BLaER1 treated with 17β-estradiol and CSF1 and Interleukin-3, amounts not matched to agents 10 nM and 100 nM (cell line): Measurements from ENCODE around the gene WIPF2.
A peak's percentile ranks its signal among the peaks of the same experiment; 100 is the strongest.
"Not testable (repeated sequence)": the region's sequence is repeated elsewhere in the genome, so short reads cannot be mapped to it uniquely, and the experiment has no call there.

Experiments used
- H3K27ac ChIP-seq, 11 experiments: shearing (Covaris generic); formaldehyde crosslinking; 2 replicates each; pipeline ENCODE4 v1.8.1; 2022
- H3K27me3 ChIP-seq, 11 experiments: shearing (Covaris generic); formaldehyde crosslinking; 2 replicates each; pipeline ENCODE4 v1.8.1; 2022
- H3K36me3 ChIP-seq, 11 experiments: shearing (Covaris generic); formaldehyde crosslinking; 2 replicates each; pipeline ENCODE4 v1.8.1; 2022
- H3K4me1 ChIP-seq, 10 experiments: shearing (Covaris generic); formaldehyde crosslinking; 2 replicates each; pipeline ENCODE4 v1.8.1; 2022
- H3K4me2 ChIP-seq, 11 experiments: shearing (Covaris generic); formaldehyde crosslinking; 2 replicates each; pipeline ENCODE4 v1.8.1; 2022
- H3K4me3 ChIP-seq, 10 experiments: shearing (Covaris generic); formaldehyde crosslinking; 2 replicates each; pipeline ENCODE4 v1.8.1; 2022
- H3K9ac ChIP-seq, 11 experiments: shearing (Covaris generic); formaldehyde crosslinking; 2 replicates each; pipeline ENCODE4 v1.8.1; 2022
- H3K9me3 ChIP-seq, 11 experiments: shearing (Covaris generic); formaldehyde crosslinking; replicated peaks in 1 of 11; 2 replicates each; pipeline ENCODE4 v1.8.1; 2022
- H4K20me1 ChIP-seq, 11 experiments: shearing (Covaris generic); formaldehyde crosslinking; 2 replicates each; pipeline ENCODE4 v1.8.1; 2022
- Cebpa-rat ChIP-seq, 11 experiments: shearing (Covaris generic); IDR thresholded peaks; 2 replicates each; pipeline ENCODE4 v1.8.1; 2022

The WIPF2 gene

GRCh38 chr17:40203131-40203530 is 16.0 kb upstream of the WIPF2 start:
- H3K4me2 ChIP-seq: no peak overlapping the region
- H3K4me3 ChIP-seq: no peak overlapping the region
- no peaks in the 10 kb centered on the region for H3K27me3 ChIP-seq
- peaks cover 0 to 2% (median under 1%) of the 10 kb centered on the region in 11 experiments; a peak in 7 of 22 replicates for H3K9me3 ChIP-seq
- no peaks in the 10 kb centered on the region for H4K20me1 ChIP-seq
- no peaks in the 10 kb centered on the region for H3K36me3 ChIP-seq
- no peak overlapping the region for H3K27ac ChIP-seq
- H3K4me1 ChIP-seq: peaks cover 0 to 10% (median 0%) of the 10 kb centered on the region in 10 experiments; a peak in 3 of 20 replicates
- TF ChIP-seq Cebpa-rat (IDR thresholded peaks at IDR 0.05): no peak
- no peak overlapping the region; a peak in 1 of 22 replicates for H3K9ac ChIP-seq

GRCh38 chr17:40206193-40206592 is 12.9 kb upstream of the WIPF2 start:
- H3K27ac ChIP-seq, H3K27me3 ChIP-seq, H4K20me1 ChIP-seq, H3K36me3 ChIP-seq, H3K9ac ChIP-seq, H3K4me3 ChIP-seq, H3K9me3 ChIP-seq: not testable (repeated sequence)
- peak overlapping the region in 4 of 11 experiments; percentile 11 to 31 (median 23); a peak in 1 of 22 replicates for H3K4me2 ChIP-seq
- H3K4me1 ChIP-seq: peaks cover 0 to 10% (median 0%) of the 10 kb centered on the region in 10 experiments; a peak in 3 of 20 replicates

- H3K36me3 ChIP-seq: no peaks in the 10 kb centered on the region
- H3K9ac ChIP-seq: no peak overlapping the region
- no peak overlapping the region for H3K4me3 ChIP-seq
- H3K4me1 ChIP-seq: peaks cover 0 to 10% (median 0%) of the 10 kb centered on the region in 10 experiments; a peak in 3 of 20 replicates
- H3K27me3 ChIP-seq: no peaks in the 10 kb centered on the region
- no peak overlapping the region for H3K4me2 ChIP-seq
- H3K9me3 ChIP-seq: no peaks in the 10 kb centered on the region
- no peak overlapping the region for H3K27ac ChIP-seq
- no peak for TF ChIP-seq Cebpa-rat (IDR thresholded peaks at IDR 0.05)
- no peaks in the 10 kb centered on the region for H4K20me1 ChIP-seq
These were observed 9.6 kb upstream of the WIPF2 start for GRCh38 chr17:40209404-40210093.

GRCh38 chr17:40213914-40214313 is 5.2 kb upstream of the WIPF2 start:
- H3K36me3 ChIP-seq, H3K4me2 ChIP-seq, H3K27me3 ChIP-seq, H3K9ac ChIP-seq, H3K27ac ChIP-seq, H3K9me3 ChIP-seq, H4K20me1 ChIP-seq, H3K4me3 ChIP-seq: not testable (repeated sequence)
- H3K4me1 ChIP-seq: peaks cover 0 to 14% (median 2%) of the 10 kb centered on the region in 10 experiments; a peak in 7 of 20 replicates

GRCh38 chr17:40218006-40218739 is 931 bp upstream of the WIPF2 start:
- no peak for TF ChIP-seq Cebpa-rat (IDR thresholded peaks at IDR 0.05)
- no peaks in the 10 kb centered on the region for H3K27me3 ChIP-seq
- H3K9me3 ChIP-seq: no peaks in the 10 kb centered on the region
- peaks cover 9 to 27% (median 16%) of the 10 kb centered on the region in 10 experiments; a peak in 19 of 20 replicates for H3K4me1 ChIP-seq
- H3K36me3 ChIP-seq: peaks cover 0 to 1% (median under 1%) of the 10 kb centered on the region in 11 experiments; a peak in 4 of 22 replicates
- H3K4me3 ChIP-seq: peak overlapping the region in 9 of 10 experiments; percentile 67 to 78 (median 76); a peak in 12 of 20 replicates
- peaks cover 0 to 6% (median 0%) of the 10 kb centered on the region in 11 experiments; a peak in 3 of 22 replicates for H4K20me1 ChIP-seq
- peak overlapping the region; percentile 70 to 94 (median 76) for H3K27ac ChIP-seq
- peak overlapping the region; percentile 69 to 91 (median 80) for H3K4me2 ChIP-seq
- H3K9ac ChIP-seq: peak overlapping the region in 4 of 11 experiments; percentile 76 to 90 (median 81); a peak in 4 of 22 replicates

GRCh38 chr17:40219594-40220338 is 662 bp downstream of the WIPF2 start:
- Histone ChIP-seq H3K27me3 (no peaks in the 10 kb centered on the region), H3K4me1 (peaks cover 9 to 27% (median 16%) of the 10 kb centered on the region in 10 experiments; a peak in 19 of 20 replicates), H3K9me3 (no peaks in the 10 kb centered on the region), H3K27ac (peak overlapping the region; percentile 70 to 94 (median 76); a peak in 21 of 22 replicates), H3K4me2 (peak overlapping the region; percentile 82 to 97 (median 90)), H3K4me3 (peak overlapping the region; percentile 67 to 78 (median 76)), H4K20me1 (peaks cover 0 to 17% (median 9%) of the 10 kb centered on the region in 11 experiments; a peak in 9 of 22 replicates), H3K36me3 (peaks cover 0 to 17% (median 5%) of the 10 kb centered on the region in 11 experiments; a peak in 12 of 22 replicates), H3K9ac (peak overlapping the region; percentile 72 to 90 (median 82))
- no peak for TF ChIP-seq Cebpa-rat (IDR thresholded peaks at IDR 0.05)

GRCh38 chr17:40224718-40225550 is 5.8 kb downstream of the WIPF2 start:
- Histone ChIP-seq H3K9ac (peak overlapping the region in 1 of 11 experiments; percentile 15; a peak in 1 of 22 replicates), H3K36me3 (peaks cover 27 to 65% (median 48%) of the 10 kb centered on the region in 11 experiments), H3K4me2 (no peak overlapping the region), H3K27ac (no peak overlapping the region), H4K20me1 (peaks cover 7 to 62% (median 33%) of the 10 kb centered on the region in 11 experiments; a peak in 14 of 22 replicates), H3K4me3 (no peak overlapping the region), H3K27me3 (no peaks in the 10 kb centered on the region), H3K4me1 (peaks cover 8 to 15% (median 14%) of the 10 kb centered on the region in 10 experiments; a peak in 19 of 20 replicates), H3K9me3 (no peaks in the 10 kb centered on the region)
- no peak for TF ChIP-seq Cebpa-rat (IDR thresholded peaks at IDR 0.05)

GRCh38 chr17:40229146-40229545 is 10.0 kb downstream of the WIPF2 start:
- not testable (repeated sequence) for H3K27me3 ChIP-seq, H3K9ac ChIP-seq, H3K4me3 ChIP-seq, H3K4me2 ChIP-seq, H3K4me1 ChIP-seq, H3K27ac ChIP-seq, H3K9me3 ChIP-seq
- H4K20me1 ChIP-seq: peaks cover 9 to 93% (median 51%) of the 10 kb centered on the region in 11 experiments; a peak in 17 of 22 replicates
- H3K36me3 ChIP-seq: peaks cover 49 to 96% (median 73%) of the 10 kb centered on the region in 11 experiments
